Stimulated activated naive CD8-positive, alpha-beta T cell treated with anti-CD3 and anti-CD28 coated beads, Interleukin-15, amount 100 ng/mL, for 72 hours (primary cell): ENCODE results near the gene ORAI1.

ENCODE experiments used
- ATAC-seq: fragments of 150-1000 bp; cut with Tn5 transposase; 2 replicates; pipeline ENCODE4 v1.10.0; 2021; ENCODE audit warnings: mild to moderate bottlenecking, moderate library complexity
- DNase-seq, 2 donors: peaks; one replicate each; pipeline ENCODE4 v3.0.0; 2021 to 2022
- H3K27ac Mint-ChIP-seq, 2 donors: one replicate each; pipeline ENCODE4 v1.8.0; 2022; ENCODE audit warnings: mild to moderate bottlenecking in 2 of 2, mixed read lengths in 2 of 2, moderate library complexity in 2 of 2
- H3K27me3 Mint-ChIP-seq: one replicate; pipeline ENCODE4 v1.8.0; 2022; ENCODE audit warnings: mixed read lengths
- H3K4me1 Mint-ChIP-seq: one replicate; pipeline ENCODE4 v1.8.0; 2022; ENCODE audit warnings: mild to moderate bottlenecking, mixed read lengths
- H3K4me3 Mint-ChIP-seq, 2 donors: one replicate each; pipeline ENCODE4 v1.8.0; 2022; ENCODE audit warnings: mild to moderate bottlenecking in 2 of 2, mixed read lengths in 2 of 2, moderate library complexity in 1 of 2
- H3K9me3 Mint-ChIP-seq, 2 donors: one replicate each; pipeline ENCODE4 v1.8.0; 2022; ENCODE audit warnings: mixed read lengths in 2 of 2

Gene ORAI1

DNA sequence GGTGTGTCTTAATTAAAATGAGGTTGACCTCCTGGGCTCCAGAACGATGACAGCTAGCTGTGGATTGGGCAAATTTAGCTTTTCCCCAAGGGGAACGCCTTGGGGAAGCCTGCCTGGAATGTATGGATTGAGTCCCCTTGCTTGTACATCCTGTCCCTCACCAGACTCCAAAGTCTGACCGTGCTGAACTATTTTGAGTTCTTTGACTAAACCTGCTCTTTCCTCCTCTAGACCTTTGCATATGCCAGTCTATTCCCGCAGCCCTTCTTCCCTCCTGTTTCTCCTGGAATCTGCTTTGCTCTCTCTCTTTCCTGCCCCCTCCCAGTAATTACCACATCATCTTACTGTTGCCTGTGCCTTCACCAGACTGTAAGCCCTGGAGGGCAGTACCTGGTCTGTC, 34.0 kb upstream of the ORAI1 start:
- ATAC-seq (no peak), DNase-seq (no peak)
- H3K27ac Mint-ChIP-seq: peak overlapping the region in 1 of 2 donors; percentile 7
- peak overlapping the region in 1 of 2 donors; percentile 13 for H3K4me3 Mint-ChIP-seq
- H3K9me3 Mint-ChIP-seq: no peaks in the 10 kb centered on the region
- H3K4me1 Mint-ChIP-seq: peaks cover 36% of the 10 kb centered on the region
- no peaks in the 10 kb centered on the region for H3K27me3 Mint-ChIP-seq

DNA sequence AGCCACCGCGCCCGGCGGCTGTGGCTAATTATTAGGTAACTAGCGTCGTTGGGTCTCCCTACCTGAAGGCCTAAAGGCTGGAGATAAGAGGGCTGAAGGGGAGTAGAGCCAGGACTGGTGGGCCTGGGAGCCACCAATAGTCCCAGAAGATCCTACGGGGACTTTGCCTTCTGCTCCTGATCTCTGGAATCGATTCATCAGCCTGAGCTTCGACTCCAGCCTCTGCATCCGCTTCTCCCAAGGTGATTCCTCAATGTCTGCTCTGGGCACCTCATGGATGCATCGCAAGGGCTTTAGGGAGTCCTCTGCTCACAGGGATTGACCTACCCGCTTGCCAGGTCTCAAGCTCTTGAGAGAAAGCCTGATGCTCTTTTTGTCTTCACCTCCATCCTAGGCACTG, 30.8 kb upstream of the ORAI1 start:
- Mint-ChIP-seq H3K9me3 (no peaks in the 10 kb centered on the region), H3K27ac (no peak overlapping the region), H3K4me3 (no peak overlapping the region), H3K27me3 (no peaks in the 10 kb centered on the region), H3K4me1 (peaks cover 27% of the 10 kb centered on the region)
- no peak for ATAC-seq
- no peak for DNase-seq

DNA sequence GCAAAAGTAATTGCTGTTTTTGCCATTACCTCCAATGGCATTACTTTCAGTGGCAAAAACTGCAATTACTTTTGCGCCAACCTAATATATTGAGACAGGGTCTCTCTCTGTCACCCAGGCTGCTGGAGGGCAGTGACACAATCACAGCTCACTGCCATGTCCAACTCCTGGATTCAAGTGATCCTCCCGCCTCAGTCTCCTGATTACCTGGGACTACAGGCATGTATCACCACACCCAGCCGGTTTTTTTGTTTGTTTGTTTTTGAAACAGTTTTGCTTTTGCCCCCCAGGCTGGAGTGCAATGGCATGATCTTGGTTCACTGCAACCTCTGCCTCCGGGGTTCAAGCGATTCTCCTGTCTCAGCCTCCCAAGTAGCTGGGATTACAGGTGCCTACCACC, 29.8 kb upstream of the ORAI1 start:
- no peaks in the 10 kb centered on the region for H3K9me3 Mint-ChIP-seq
- H3K4me1 Mint-ChIP-seq: peaks cover 17% of the 10 kb centered on the region
- H3K27ac Mint-ChIP-seq: no peak overlapping the region
- H3K4me3 Mint-ChIP-seq: no peak overlapping the region
- ATAC-seq: no peak
- DNase-seq: no peak
- no peaks in the 10 kb centered on the region for H3K27me3 Mint-ChIP-seq

DNA sequence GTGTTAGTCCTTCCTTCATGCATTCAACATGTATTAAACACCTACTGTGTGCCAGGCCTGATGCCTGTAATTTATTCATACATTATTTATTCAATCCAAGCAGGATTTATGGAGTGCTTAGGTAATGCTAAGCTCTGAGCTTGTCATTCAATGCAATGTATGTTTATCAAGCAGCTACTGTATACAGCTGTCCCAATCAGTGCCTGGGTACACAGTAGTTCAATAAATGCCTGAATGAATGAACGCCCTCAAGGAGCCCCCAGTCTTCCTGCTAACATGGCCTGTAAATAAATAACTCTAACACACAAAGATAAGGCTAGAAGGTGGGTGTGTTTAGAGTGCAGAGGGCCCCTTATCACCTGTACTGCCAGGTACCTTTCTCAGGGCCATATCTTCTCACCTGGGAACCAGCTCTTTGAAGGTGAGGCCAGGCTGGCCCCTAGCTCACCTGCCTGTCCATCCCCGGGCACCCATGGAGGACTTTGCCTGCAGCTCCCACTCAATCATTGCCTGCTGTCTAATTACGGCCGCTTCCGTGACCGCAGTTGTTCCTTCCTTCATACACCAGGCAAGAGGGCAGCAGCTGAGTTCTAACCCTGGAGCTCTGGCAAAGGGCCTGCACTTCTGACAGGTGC, 25.5 kb upstream of the ORAI1 start:
- ATAC-seq: no peak
- H3K4me3 Mint-ChIP-seq: no peak overlapping the region
- no peaks in the 10 kb centered on the region for H3K4me1 Mint-ChIP-seq
- no peaks in the 10 kb centered on the region for H3K9me3 Mint-ChIP-seq
- no peaks in the 10 kb centered on the region for H3K27me3 Mint-ChIP-seq
- no peak for DNase-seq
- peak overlapping the region in 1 of 2 donors; percentile 22 for H3K27ac Mint-ChIP-seq

DNA sequence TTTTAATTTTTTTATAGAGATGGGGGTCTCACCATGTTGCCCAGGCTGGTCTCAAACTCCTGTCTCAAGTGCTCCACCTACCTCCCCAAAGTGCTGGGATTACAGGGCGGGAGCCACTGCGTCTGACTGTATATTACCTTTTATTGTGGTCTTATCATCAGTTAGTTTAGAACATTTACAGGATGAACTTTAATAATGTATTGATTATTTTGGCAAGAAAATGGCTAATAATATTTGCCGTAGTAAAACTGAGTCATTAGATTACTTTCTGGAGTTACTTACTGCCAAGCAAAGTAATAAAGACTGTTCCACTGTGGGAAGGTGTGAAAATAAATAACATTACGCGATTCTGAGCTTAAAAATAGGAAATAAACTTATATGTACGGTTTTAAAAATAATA, 23.6 kb upstream of the ORAI1 start:
- Mint-ChIP-seq H3K27me3 (no peaks in the 10 kb centered on the region), H3K9me3 (no peaks in the 10 kb centered on the region), H3K4me3 (no peak overlapping the region), H3K27ac (no peak overlapping the region), H3K4me1 (no peaks in the 10 kb centered on the region)
- DNase-seq (no peak), ATAC-seq (no peak)

DNA sequence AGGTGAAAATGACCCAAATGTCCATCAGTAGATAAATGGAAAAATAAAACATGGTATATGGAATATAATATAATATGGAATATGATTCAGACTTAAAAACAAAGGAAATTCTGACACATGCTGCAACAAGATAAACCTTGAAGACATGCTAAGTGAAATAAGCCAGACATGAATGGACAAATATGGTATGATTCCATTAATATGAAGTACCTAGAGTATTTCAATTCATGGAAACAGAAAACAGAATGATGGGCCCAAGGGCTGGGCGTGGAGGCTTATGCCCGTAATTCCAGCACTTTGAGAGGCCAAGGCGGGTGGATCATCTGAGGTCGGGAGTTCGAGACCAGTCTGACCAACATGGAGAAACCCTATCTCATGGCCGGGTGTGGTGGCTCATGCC, 22.7 kb upstream of the ORAI1 start:
- Mint-ChIP-seq H3K4me3 (no peak overlapping the region), H3K4me1 (no peaks in the 10 kb centered on the region), H3K9me3 (no peaks in the 10 kb centered on the region), H3K27me3 (no peaks in the 10 kb centered on the region), H3K27ac (no peak overlapping the region)
- ATAC-seq (no peak), DNase-seq (no peak)

DNA sequence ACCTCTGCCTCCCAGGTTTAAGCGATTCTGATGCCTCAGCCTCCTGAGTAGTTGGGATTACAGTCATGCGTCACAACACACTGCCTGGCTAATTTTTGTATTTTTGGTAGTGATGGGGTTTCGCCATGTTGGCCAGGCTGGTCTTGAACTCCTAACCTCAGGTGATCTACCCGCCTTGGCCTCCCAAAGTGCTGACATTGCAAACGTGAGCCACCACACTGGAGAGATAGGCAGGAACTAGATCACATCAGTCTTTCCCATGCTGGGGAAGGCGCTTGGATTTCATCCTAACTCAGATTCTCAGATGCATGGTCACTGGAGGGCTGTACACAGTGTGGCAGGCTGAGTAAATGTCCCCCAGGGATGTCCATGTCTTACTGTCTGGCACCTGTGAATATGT, 18.0 kb upstream of the ORAI1 start:
- ATAC-seq (no peak), DNase-seq (no peak)
- Mint-ChIP-seq H3K27me3 (no peaks in the 10 kb centered on the region), H3K4me3 (no peak overlapping the region), H3K4me1 (peaks cover 8% of the 10 kb centered on the region), H3K27ac (no peak overlapping the region), H3K9me3 (no peaks in the 10 kb centered on the region)

DNA sequence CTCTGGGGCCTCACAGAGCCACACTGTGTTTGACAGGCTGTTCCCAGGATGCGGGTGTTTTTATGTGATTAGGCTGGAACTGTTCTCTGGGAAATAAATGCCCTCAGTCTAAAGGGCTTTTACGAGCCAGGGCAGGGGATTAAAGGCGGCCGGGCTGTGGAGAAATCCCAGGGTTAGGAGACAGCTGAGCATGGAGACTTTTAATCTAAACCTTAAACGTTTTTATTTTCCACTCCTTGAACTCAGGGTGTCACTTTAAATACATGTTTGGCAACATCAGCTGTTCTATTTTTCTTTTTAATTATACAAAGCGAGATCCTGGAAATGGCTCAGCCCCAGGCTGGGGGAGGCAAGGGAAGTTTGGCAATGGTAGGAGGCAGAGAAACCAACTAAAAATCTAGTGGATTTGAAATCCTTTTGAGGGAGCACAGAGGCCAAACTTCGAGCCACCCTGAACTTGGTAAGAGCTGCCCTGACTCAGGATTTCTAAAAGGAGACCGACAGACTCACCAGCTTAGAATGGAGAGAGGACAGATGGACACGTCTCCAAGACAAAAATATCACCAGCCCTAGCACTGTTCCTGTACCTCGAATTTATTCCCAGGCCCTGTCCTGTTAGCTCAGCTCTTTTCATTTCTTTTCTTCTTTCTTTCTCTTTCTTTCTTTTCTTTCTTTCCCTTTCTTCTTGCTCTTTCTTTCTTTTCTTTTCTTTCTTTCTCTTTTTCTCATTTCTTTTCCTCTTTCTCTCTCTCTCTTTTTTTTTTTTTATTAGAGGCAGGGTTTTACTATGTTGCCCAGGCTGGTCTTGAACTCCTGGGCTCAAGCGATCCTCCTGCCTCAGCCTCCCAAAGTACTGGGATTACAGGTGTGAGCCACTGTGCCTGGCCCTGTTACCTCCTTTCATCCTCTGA, 15.8 kb upstream of the ORAI1 start:
- no peak for ATAC-seq
- Mint-ChIP-seq H3K27ac (peak overlapping the region; percentile 51 to 63), H3K9me3 (no peaks in the 10 kb centered on the region), H3K4me3 (no peak overlapping the region), H3K27me3 (no peaks in the 10 kb centered on the region), H3K4me1 (peaks cover 12% of the 10 kb centered on the region)
- DNase-seq: no peak

DNA sequence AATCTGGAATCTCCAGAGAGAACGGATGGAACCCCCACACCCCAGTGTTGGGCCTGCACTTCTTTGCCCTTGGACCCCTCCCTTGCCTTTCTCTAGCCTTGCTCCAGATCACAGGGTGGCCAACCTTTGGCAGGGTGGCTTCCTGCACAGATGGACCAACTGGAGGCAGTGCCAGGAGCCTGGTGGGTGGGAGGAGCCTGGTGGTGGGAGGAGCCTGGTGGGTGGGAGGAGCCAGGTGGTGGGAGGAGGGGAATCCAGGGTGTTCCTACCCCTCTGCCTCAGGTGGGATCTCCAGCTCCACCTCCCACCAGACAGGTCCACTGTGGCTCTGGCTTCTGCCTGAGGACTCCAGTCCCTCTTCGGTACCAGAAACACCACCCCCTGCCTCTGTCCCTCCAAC, 15.0 kb upstream of the ORAI1 start:
- Mint-ChIP-seq H3K9me3 (no peaks in the 10 kb centered on the region), H3K27me3 (no peaks in the 10 kb centered on the region), H3K4me1 (peaks cover 13% of the 10 kb centered on the region), H3K4me3 (no peak overlapping the region), H3K27ac (no peak overlapping the region)
- DNase-seq (no peak), ATAC-seq (no peak)

DNA sequence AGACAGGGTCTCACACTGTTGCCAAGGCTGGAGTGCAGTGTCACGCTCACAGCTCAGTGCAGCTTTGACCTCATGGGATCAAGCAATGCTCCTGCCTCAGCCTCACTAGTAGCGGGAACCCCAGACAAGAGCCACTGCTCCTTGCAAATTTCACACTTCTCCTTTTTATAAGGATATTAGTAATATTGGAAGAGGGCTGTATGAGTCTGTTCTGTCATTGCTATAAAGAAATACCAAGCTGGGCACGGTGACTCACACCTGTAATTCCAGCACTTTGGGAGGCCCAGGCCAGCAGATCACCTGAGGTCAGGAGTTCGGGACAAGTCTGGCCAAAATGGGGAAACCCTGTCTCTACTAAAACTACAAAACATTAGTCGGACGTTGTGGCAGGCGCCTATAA, 12.9 kb upstream of the ORAI1 start:
- Mint-ChIP-seq H3K9me3 (no peaks in the 10 kb centered on the region), H3K4me3 (no peak overlapping the region), H3K27me3 (no peaks in the 10 kb centered on the region), H3K4me1 (peaks cover 13% of the 10 kb centered on the region), H3K27ac (peak overlapping the region in 1 of 2 donors; percentile 27)
- no peak for ATAC-seq
- no peak for DNase-seq

DNA sequence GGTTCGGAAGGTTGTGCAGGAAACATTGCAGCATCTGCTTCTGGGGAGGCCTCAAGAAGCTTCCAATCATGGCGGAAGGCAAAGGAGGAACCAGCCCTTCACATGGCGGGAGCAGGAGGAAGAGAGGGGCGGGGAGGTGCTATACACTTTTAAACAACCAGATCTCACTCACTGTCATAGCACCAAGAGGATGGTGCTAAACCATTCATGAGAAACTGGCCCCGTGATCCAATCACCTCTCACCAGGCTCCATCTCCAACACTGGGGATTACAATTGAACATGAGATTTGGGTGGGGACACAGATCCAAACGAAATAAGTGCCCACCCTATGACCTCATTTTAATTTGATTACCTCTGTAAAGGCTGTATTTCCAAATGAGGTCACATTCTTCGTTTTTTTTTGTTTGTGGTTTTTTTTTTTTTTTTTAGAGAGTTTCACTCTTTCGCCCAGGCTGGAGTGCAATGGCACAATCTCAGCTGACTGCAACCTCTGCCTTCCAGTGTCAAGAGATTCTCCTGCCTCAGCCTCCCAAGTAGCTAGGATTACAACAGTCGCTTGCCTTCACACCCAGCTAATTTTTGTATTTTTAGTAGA, 11.4 kb upstream of the ORAI1 start:
- H3K4me3 Mint-ChIP-seq: no peak overlapping the region
- no peaks in the 10 kb centered on the region for H3K27me3 Mint-ChIP-seq
- DNase-seq (no peak), ATAC-seq (no peak)
- H3K4me1 Mint-ChIP-seq: peaks cover 13% of the 10 kb centered on the region
- H3K9me3 Mint-ChIP-seq: no peaks in the 10 kb centered on the region
- H3K27ac Mint-ChIP-seq: no peak overlapping the region

DNA sequence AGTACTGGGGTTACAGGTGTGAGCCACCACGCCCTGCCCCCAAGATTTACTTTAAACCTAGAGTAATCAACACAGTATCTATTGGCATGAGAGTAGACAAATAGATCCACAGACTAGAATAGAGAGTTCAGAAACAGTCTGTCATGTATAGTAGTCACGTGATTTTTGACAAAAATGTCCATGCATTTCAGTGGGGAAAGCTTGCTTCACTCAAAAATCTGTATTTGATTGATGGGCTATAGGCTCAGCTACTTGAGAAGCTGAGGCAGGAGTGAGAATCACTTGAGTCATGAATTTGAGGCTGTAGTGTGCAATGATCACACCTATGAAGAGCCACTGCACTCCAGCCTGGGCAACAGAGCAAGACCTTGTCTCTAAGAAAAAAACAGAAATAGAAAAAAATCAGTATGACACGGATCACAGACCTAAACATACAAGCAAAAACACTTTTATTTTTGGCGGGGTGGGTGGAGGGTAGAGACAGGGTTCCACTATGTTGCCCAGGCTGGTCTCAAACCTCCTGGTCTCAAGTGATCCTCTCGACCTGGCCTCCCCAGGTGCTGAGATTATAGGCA, 7.6 kb upstream of the ORAI1 start:
- H3K4me3 Mint-ChIP-seq: no peak overlapping the region
- no peaks in the 10 kb centered on the region for H3K27me3 Mint-ChIP-seq
- peaks cover 6% of the 10 kb centered on the region for H3K4me1 Mint-ChIP-seq
- ATAC-seq: no peak
- DNase-seq: no peak
- H3K9me3 Mint-ChIP-seq: no peaks in the 10 kb centered on the region
- H3K27ac Mint-ChIP-seq: no peak overlapping the region

DNA sequence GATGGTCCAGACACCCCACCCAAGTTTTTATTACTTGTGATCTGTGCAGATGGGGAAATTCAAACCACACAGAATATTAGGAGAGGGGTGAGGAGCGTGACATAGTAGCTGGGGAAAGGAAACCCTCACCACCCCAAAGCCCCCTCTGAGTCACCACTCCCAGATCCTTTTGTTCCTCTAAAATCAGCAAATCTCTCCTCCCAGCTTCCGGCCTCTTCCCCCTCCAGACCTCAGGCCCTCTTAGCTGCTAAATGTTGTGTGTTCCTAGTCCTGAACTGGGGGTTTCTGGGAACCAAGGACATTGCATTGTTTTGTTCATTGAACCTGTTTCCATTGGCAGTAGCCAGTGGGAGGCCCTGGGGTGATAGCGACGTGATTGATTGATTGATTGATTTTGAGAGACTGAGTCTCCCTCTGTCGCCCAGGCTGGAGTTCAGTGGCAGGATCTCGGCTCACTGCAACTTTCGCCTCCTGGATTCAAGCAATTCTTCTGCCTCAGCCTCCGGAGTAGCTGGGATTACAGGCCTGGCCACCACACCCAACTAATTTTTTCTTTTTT, 5.9 kb upstream of the ORAI1 start:
- Mint-ChIP-seq H3K4me3 (no peak overlapping the region), H3K4me1 (peaks cover 12% of the 10 kb centered on the region), H3K9me3 (no peaks in the 10 kb centered on the region), H3K27ac (peak overlapping the region in 1 of 2 donors; percentile 9), H3K27me3 (no peaks in the 10 kb centered on the region)
- DNase-seq (no peak), ATAC-seq (no peak)

DNA sequence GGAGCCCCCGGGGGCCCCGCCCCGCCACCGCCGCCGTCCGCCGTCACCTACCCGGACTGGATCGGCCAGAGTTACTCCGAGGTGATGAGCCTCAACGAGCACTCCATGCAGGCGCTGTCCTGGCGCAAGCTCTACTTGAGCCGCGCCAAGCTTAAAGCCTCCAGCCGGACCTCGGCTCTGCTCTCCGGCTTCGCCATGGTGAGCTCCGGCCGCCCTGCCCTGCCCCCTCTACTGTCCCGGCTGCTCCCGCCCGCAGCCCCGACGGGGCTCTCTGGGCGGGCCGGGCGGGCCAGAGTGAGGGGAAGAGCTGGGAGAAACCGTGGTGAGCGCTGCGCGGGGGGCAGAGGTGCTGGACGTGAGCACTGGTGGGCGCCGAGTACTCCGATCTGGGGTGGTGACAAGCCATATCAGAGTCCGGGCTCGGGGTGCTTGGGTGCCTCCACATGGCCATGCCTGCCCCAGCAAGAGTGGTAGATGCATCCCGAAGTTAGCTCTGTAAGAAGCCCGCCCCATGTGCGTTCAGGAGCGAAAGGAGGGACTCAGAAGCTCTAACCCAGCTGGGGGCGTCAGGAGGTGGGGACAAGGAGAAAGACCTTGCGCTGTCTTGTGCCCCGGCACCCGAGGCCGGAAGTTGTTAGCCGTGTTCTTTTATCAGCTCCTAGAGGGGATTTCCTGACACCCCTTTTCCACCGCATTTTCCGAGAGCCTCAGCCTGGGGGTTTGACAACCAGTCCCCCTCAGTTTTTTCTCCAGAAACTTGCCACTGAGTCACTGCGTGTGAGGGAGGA, 717 bp downstream of the ORAI1 start:
- H3K4me3 Mint-ChIP-seq: peak overlapping the region; percentile 96 to 97
- peak overlapping the region; percentile 95 to 98 for H3K27ac Mint-ChIP-seq
- H3K4me1 Mint-ChIP-seq: peaks cover 59% of the 10 kb centered on the region
- peak; percentile 81 for ATAC-seq
- no peaks in the 10 kb centered on the region for H3K9me3 Mint-ChIP-seq
- no peaks in the 10 kb centered on the region for H3K27me3 Mint-ChIP-seq
- DNase-seq: peak; percentile 88 to 93

DNA sequence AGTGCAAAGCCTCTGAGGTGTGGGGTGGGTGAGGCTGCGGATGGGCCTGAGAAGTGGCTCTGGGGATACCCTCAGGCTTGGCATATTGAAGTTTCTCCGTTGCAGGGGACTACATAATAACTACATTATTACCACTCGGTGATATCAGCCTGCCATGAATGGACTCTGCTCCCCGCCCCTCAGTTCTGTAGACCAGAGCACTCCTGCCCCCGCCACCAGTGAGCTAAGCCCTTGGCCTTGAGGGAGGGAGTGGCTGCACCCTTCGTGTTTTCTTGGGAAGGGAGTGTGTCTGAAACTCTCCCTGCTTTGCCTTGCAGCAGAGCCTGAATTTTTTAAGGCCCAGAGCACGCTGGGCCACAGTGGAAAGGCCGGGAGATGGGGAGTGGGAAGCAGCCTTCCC, 1.7 kb downstream of the ORAI1 start:
- peak overlapping the region; percentile 96 to 97 for H3K4me3 Mint-ChIP-seq
- peaks cover 68% of the 10 kb centered on the region for H3K4me1 Mint-ChIP-seq
- DNase-seq (no peak), ATAC-seq (no peak)
- H3K27me3 Mint-ChIP-seq: no peaks in the 10 kb centered on the region
- H3K27ac Mint-ChIP-seq: peak overlapping the region; percentile 95 to 98
- H3K9me3 Mint-ChIP-seq: no peaks in the 10 kb centered on the region
